WTC11 (cell line): ENCODE data around the gene LHFPL6. TPM values are rescaled to one million over a fixed set of nuclear protein-coding genes. Genes with fewer than 3 reads are reported as not detected.

ENCODE experiments used
- ATAC-seq: fragments of 200-7000 bp; cut with Tn5 transposase; 2 replicates; pipeline ENCODE4 v1.10.0; 2021; ENCODE audit warnings: mild to moderate bottlenecking, moderate library complexity
- CTCF ChIA-PET: fragments of 300-600 bp; sonication (Branson Sonifier 250); formaldehyde crosslinking; loops from one replicate; lab custom pipeline; 2021; ENCODE audit warnings: antibody characterized with exemption; lab: Charles Lee
- POLR2A ChIA-PET: fragments of 350-600 bp; sonication (Branson Sonifier 250); formaldehyde crosslinking; loops from one replicate; lab custom pipeline; 2021; ENCODE audit warnings: antibody characterized with exemption; lab: Charles Lee
- DNase-seq: peaks from one replicate; pipeline ENCODE4 v3.0.0; 2021; ENCODE audit warnings: low spot score
- H3K27ac Mint-ChIP-seq: 2 replicates; pipeline ENCODE4 v1.8.0; 2021; ENCODE audit warnings: mixed read lengths
- H3K27me3 Mint-ChIP-seq: 2 replicates; pipeline ENCODE4 v1.8.0; 2021; ENCODE audit warnings: low read depth, mild to moderate bottlenecking, moderate library complexity, mixed read lengths
- H3K36me3 Mint-ChIP-seq: 2 replicates; pipeline ENCODE4 v1.8.0; 2021; ENCODE audit warnings: mixed read lengths
- H3K4me1 Mint-ChIP-seq: 2 replicates; pipeline ENCODE4 v1.8.0; 2022; ENCODE audit warnings: mixed read lengths
- H3K4me3 Mint-ChIP-seq: 2 replicates; pipeline ENCODE4 v1.8.0; 2021; ENCODE audit warnings: mild to moderate bottlenecking, moderate library complexity, mixed read lengths
- H3K9me3 Mint-ChIP-seq: 2 replicates; pipeline ENCODE4 v1.8.0; 2021; ENCODE audit warnings: mixed read lengths
- ATF1 ChIP-seq: sonication (generic); formaldehyde crosslinking; IDR thresholded peaks from 2 replicates; pipeline ENCODE4 v1.8.1; 2023; ENCODE audit warnings: mild to moderate bottlenecking, moderate library complexity, missing genetic modification reagents
- ATF2 ChIP-seq: sonication (generic); formaldehyde crosslinking; IDR thresholded peaks from 2 replicates; pipeline ENCODE4 v1.8.1; 2022; ENCODE audit warnings: low read depth, missing genetic modification reagents, borderline replicate concordance
- E2F5 ChIP-seq: sonication (generic); formaldehyde crosslinking; IDR thresholded peaks from 2 replicates; pipeline ENCODE4 v1.8.1; 2022; ENCODE audit warnings: mild to moderate bottlenecking, moderate library complexity, missing genetic modification reagents
- EMX1 ChIP-seq: fragments of 250-450 bp; sonication (Bioruptor Pico); IDR thresholded peaks from 2 replicates; pipeline ENCODE4 v1.8.0; 2021; ENCODE audit warnings: mild to moderate bottlenecking
- MXD4 ChIP-seq: fragments of 250-450 bp; sonication (Bioruptor Pico); IDR thresholded peaks from 2 replicates; pipeline ENCODE4 v1.8.0; 2021; ENCODE audit warnings: mild to moderate bottlenecking, moderate library complexity, borderline replicate concordance
- PRDM15 ChIP-seq: sonication (generic); formaldehyde crosslinking; IDR thresholded peaks from 2 replicates; pipeline ENCODE4 v1.8.0; 2022; ENCODE audit warnings: missing genetic modification reagents
- STAT6 ChIP-seq: sonication (generic); formaldehyde crosslinking; conservative IDR thresholded peaks from 2 replicates; pipeline ENCODE4 v1.8.1; 2023; ENCODE audit warnings: mild to moderate bottlenecking, low read depth, missing genetic modification reagents, moderate library complexity
- TEAD1 ChIP-seq: sonication (generic); formaldehyde crosslinking; IDR thresholded peaks from 2 replicates; pipeline ENCODE4 v1.8.0; 2022; ENCODE audit warnings: mild to moderate bottlenecking, missing genetic modification reagents
- TP53 ChIP-seq: sonication (generic); formaldehyde crosslinking; IDR thresholded peaks from 2 replicates; pipeline ENCODE4 v1.8.1; 2023; ENCODE audit warnings: mild to moderate bottlenecking, missing genetic modification reagents
- ZNF121 ChIP-seq: sonication (generic); formaldehyde crosslinking; IDR thresholded peaks from 2 replicates; pipeline ENCODE4 v1.8.0; 2023; ENCODE audit warnings: missing genetic modification reagents
- total RNA-seq: library from RNA; stranded (reverse); gene quantifications from 3 replicates; pipeline ENCODE4 v1.2.3, GENCODE V29; 2021
- TF ChIP-seq, protein P1 (sequence below): fragments of 250-450 bp; sonication (Bioruptor Pico); IDR thresholded peaks from 2 replicates; pipeline ENCODE4 v2.1.2; 2022; ENCODE audit warnings: mild to moderate bottlenecking, moderate library complexity
- TF ChIP-seq, protein P2 (sequence below): fragments of 250-450 bp; sonication (Bioruptor Pico); IDR thresholded peaks from 2 replicates; pipeline ENCODE4 v1.9.0; 2021; ENCODE audit warnings: mild to moderate bottlenecking, borderline replicate concordance
- TF ChIP-seq, protein P3 (sequence below): sonication (generic); formaldehyde crosslinking; IDR thresholded peaks from 2 replicates; pipeline ENCODE4 v1.8.0; 2022; ENCODE audit warnings: mild to moderate bottlenecking, missing genetic modification reagents
- TF ChIP-seq, protein P4 (sequence below): fragments of 200-600 bp; IDR thresholded peaks from 2 replicates; pipeline ENCODE4 v1.8.0; 2022; ENCODE audit warnings: antibody characterized with exemption
- TF ChIP-seq, protein P5 (sequence below): sonication (generic); formaldehyde crosslinking; conservative IDR thresholded peaks from 2 replicates; pipeline ENCODE4 v1.8.1; 2022; ENCODE audit warnings: mild to moderate bottlenecking, missing genetic modification reagents

The LHFPL6 gene
- total RNA-seq, 1 experiment from 2014 or later = 4.5 TPM

DNA sequence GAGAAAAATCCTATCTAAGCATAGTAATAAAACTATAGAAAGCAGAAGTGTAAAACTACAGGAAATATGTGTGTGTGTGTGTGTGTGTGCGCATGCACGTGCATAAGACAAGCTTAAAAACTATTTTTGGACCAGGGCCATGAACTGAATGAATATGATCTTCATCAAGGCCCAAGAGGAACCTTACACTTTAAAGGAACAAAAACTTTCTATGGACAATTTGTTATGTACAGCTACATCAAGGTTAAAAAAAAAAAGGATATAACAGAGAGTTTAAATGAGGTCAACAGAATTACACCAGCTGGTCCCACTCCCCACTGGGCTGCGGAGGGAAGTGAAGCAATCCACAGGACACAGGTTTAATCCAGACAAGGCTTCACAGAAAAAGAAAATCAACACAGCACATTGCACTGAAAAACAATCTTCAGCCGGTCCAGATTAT lies 151.1 kb downstream of the LHFPL6 start (continued):
- TF ChIP-seq, protein P1, sequence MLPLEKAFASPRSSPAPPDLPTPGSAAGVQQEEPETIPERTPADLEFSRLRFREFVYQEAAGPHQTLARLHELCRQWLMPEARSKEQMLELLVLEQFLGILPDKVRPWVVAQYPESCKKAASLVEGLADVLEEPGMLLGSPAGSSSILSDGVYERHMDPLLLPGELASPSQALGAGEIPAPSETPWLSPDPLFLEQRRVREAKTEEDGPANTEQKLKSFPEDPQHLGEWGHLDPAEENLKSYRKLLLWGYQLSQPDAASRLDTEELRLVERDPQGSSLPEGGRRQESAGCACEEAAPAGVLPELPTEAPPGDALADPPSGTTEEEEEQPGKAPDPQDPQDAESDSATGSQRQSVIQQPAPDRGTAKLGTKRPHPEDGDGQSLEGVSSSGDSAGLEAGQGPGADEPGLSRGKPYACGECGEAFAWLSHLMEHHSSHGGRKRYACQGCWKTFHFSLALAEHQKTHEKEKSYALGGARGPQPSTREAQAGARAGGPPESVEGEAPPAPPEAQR (CRISPR knock-in tag) = no peak
- no peak for TF ChIP-seq TEAD1 (CRISPR knock-in tag)
- TF ChIP-seq TP53 (CRISPR knock-in tag) = no peak
- no peak for TF ChIP-seq MXD4 (CRISPR knock-in tag)
- TF ChIP-seq, protein P2, sequence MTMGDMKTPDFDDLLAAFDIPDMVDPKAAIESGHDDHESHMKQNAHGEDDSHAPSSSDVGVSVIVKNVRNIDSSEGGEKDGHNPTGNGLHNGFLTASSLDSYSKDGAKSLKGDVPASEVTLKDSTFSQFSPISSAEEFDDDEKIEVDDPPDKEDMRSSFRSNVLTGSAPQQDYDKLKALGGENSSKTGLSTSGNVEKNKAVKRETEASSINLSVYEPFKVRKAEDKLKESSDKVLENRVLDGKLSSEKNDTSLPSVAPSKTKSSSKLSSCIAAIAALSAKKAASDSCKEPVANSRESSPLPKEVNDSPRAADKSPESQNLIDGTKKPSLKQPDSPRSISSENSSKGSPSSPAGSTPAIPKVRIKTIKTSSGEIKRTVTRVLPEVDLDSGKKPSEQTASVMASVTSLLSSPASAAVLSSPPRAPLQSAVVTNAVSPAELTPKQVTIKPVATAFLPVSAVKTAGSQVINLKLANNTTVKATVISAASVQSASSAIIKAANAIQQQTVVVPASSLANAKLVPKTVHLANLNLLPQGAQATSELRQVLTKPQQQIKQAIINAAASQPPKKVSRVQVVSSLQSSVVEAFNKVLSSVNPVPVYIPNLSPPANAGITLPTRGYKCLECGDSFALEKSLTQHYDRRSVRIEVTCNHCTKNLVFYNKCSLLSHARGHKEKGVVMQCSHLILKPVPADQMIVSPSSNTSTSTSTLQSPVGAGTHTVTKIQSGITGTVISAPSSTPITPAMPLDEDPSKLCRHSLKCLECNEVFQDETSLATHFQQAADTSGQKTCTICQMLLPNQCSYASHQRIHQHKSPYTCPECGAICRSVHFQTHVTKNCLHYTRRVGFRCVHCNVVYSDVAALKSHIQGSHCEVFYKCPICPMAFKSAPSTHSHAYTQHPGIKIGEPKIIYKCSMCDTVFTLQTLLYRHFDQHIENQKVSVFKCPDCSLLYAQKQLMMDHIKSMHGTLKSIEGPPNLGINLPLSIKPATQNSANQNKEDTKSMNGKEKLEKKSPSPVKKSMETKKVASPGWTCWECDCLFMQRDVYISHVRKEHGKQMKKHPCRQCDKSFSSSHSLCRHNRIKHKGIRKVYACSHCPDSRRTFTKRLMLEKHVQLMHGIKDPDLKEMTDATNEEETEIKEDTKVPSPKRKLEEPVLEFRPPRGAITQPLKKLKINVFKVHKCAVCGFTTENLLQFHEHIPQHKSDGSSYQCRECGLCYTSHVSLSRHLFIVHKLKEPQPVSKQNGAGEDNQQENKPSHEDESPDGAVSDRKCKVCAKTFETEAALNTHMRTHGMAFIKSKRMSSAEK (CRISPR knock-in tag) = no peak

GRCh38 chr13:39451301-39451700 lies 151.7 kb downstream of the LHFPL6 start:
- no peaks in the 10 kb centered on the region for H3K36me3 Mint-ChIP-seq
- CTCF ChIA-PET = interaction anchor here (0.7 kb wide), 1 partner anchor 47 kb away, joined by 3 read pairs; no protein-coding TSS in a partner anchor
- POLR2A ChIA-PET = no interaction called here
- ATAC-seq (no peak), DNase-seq (no peak)
- H3K4me1 Mint-ChIP-seq = peaks cover 10% of the 10 kb centered on the region
- H3K9me3 Mint-ChIP-seq = no peaks in the 10 kb centered on the region
- TF ChIP-seq ZNF121 (CRISPR knock-in tag) (no peak), ATF1 (CRISPR knock-in tag) (no peak), EMX1 (CRISPR knock-in tag) (no peak), E2F5 (CRISPR knock-in tag) (no peak), STAT6 (CRISPR knock-in tag) (no peak), PRDM15 (no peak), ATF2 (CRISPR knock-in tag) (no peak)
- TF ChIP-seq, protein P3, sequence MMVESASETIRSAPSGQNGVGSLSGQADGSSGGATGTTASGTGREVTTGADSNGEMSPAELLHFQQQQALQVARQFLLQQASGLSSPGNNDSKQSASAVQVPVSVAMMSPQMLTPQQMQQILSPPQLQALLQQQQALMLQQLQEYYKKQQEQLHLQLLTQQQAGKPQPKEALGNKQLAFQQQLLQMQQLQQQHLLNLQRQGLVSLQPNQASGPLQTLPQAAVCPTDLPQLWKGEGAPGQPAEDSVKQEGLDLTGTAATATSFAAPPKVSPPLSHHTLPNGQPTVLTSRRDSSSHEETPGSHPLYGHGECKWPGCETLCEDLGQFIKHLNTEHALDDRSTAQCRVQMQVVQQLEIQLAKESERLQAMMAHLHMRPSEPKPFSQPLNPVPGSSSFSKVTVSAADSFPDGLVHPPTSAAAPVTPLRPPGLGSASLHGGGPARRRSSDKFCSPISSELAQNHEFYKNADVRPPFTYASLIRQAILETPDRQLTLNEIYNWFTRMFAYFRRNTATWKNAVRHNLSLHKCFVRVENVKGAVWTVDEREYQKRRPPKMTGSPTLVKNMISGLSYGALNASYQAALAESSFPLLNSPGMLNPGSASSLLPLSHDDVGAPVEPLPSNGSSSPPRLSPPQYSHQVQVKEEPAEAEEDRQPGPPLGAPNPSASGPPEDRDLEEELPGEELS = no peak
- TF ChIP-seq, protein P4, sequence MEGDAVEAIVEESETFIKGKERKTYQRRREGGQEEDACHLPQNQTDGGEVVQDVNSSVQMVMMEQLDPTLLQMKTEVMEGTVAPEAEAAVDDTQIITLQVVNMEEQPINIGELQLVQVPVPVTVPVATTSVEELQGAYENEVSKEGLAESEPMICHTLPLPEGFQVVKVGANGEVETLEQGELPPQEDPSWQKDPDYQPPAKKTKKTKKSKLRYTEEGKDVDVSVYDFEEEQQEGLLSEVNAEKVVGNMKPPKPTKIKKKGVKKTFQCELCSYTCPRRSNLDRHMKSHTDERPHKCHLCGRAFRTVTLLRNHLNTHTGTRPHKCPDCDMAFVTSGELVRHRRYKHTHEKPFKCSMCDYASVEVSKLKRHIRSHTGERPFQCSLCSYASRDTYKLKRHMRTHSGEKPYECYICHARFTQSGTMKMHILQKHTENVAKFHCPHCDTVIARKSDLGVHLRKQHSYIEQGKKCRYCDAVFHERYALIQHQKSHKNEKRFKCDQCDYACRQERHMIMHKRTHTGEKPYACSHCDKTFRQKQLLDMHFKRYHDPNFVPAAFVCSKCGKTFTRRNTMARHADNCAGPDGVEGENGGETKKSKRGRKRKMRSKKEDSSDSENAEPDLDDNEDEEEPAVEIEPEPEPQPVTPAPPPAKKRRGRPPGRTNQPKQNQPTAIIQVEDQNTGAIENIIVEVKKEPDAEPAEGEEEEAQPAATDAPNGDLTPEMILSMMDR = no peak
- TF ChIP-seq, protein P5, sequence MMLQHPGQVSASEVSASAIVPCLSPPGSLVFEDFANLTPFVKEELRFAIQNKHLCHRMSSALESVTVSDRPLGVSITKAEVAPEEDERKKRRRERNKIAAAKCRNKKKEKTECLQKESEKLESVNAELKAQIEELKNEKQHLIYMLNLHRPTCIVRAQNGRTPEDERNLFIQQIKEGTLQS (CRISPR knock-in tag) = no peak
- no peak overlapping the region for H3K27ac Mint-ChIP-seq
- no peaks in the 10 kb centered on the region for H3K27me3 Mint-ChIP-seq
- no peak overlapping the region for H3K4me3 Mint-ChIP-seq
